Fibroblast of skin of left biceps (primary cell): ENCODE results near the gene DBF4B.

Source experiments
- DNase-seq, 2 experiments: peaks; one replicate each; pipeline ENCODE4 v3.0.0-alpha.2; 2013; ENCODE audit warnings: low read depth in 2 of 2

The DBF4B gene

DNA sequence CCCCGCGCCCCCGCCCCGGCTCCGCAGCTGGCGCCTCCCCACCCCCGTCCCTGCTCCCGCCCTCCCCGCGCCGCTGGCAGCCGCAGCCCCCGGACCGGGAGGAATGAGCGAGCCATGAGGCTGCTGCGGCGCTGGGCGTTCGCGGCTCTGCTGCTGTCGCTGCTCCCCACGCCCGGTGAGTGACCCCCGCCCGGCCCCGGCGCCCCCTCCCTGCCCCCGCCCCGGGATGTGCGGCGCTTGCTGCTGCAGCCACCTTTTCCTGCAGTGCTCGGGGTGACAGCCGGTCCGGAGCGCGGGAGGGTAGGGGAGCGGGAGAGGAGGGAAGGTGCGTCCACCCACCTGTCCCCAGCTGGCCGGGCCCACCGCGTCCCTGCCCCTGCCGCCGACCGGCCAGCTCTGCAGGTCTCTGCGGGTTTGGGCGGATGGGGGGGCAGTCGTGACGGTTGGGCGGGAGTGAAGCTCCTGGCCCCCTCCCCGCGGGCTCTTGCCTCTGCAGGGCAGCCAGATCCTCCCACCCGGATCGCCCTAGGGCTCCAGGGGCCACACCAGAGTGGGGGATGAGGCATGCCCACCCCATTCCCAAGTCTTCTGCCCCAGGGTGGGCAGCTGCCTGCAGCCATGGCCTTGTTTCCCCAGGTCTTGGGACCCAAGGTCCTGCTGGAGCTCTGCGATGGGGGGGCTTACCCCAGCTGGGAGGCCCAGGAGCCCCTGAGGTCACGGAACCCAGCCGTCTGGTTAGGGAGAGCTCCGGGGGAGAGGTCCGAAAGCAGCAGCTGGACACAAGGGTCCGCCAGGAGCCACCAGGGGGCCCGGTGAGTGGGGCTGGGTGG lies 50.8 kb downstream of the DBF4B start:
- DNase-seq: no peak

- DNase-seq: no peak
Observed at GRCh38 chr17:44759916-44760243, 51.4 kb downstream of the DBF4B start.

- DNase-seq: no peak
Observed at GRCh38 chr17:44760474-44761308, 52.2 kb downstream of the DBF4B start.

GRCh38 chr17:44761932-44762810 lies 53.7 kb downstream of the DBF4B start:
- DNase-seq: no peak

DNA sequence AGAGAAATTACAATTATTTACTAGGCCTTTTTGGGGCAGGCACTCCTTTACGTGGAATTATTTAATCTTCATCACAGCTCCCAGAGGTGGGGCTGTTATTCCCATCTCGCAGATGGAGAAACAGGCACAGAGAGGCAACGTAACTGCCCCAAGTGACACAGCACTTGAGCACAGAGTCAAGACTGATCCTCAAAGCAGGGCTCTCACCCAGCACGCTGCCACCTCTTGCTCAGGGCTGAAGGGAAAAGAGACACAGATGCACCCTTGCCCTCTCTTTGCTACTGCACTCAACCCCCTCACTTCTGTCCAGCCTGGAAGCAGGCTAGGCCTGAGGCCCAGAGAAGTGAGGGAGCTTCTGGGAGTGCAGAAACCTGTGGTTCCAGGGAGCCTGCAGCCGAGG lies 54.7 kb downstream of the DBF4B start:
- DNase-seq: no peak

GRCh38 chr17:44765965-44766364 lies 57.5 kb downstream of the DBF4B start:
- no peak for DNase-seq

DNA sequence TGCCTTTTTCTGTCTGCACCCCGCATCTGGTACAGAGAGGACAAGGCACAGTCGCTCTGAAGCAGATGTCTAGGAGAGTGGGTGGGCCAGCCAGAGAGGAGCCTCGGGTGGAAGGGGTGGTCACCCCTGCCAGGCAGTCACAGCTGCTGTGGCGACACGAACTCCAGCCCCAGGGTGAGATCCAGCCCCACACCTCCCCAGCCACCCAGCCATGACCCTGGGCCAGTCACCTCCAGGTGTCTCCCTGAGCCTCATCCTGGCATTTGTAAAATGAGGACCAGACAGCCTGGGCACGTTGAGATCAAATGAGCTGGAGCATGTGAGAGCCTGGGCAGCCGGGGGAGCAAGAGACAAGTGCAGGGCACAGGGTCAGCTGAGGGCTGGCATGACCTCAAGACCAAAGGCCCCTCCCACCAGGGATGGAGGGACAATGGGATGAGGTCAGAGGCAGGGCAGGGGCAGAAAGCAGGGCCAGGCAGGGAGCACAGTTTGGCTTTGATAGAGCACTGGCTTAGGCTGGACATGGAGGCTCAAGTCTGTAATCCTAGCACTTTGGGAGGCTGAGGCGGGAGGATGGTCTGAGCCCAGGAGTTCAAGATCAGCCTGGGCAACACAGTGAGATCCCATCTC lies 58.1 kb downstream of the DBF4B start:
- no peak for DNase-seq

DNA sequence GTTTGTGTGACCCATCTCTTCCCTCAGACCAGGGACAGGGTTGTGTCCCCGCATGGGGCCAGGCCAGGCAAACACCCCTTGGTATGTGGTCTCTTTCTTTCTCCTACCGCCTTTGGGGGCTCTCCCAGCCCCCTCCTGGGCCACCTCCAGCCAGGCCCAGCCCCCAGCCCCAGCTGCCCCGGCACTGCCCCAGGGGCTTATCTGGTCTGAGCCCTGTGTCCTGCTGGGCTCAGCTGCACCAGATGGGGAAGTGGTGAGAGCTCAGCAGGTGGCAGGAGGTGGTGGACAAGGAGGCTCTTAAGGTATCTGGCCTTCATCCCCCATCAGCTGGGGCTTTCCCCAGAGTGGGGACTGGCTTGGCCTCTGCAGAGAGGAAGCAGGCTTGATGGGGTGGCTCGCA lies 59.0 kb downstream of the DBF4B start:
- no peak for DNase-seq

GRCh38 chr17:44768505-44769142 lies 60.2 kb downstream of the DBF4B start:
- DNase-seq: no peak

GRCh38 chr17:44769230-44769629 lies 60.8 kb downstream of the DBF4B start:
- no peak for DNase-seq

DNA sequence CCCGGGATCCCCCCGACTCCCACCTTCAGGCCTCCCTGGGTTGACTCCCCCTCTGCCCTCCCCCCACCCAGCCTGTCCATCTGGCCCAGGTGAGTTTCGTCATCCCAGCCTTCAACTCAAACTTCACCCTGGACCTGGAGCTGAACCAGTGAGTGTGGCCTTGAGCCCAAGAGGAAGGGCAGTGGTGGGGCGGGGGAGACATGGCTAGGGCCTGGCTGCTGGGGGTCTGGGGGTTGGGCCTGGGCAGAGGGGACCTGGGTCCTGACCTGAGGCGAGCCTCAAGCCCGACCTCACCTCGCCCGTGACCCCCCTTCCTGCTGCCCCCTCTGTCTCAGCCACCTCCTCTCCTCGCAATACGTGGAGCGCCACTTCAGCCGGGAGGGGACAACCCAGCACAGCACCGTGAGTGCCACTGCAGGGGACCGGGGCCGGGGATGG lies 61.2 kb downstream of the DBF4B start:
- no peak for DNase-seq

DNA sequence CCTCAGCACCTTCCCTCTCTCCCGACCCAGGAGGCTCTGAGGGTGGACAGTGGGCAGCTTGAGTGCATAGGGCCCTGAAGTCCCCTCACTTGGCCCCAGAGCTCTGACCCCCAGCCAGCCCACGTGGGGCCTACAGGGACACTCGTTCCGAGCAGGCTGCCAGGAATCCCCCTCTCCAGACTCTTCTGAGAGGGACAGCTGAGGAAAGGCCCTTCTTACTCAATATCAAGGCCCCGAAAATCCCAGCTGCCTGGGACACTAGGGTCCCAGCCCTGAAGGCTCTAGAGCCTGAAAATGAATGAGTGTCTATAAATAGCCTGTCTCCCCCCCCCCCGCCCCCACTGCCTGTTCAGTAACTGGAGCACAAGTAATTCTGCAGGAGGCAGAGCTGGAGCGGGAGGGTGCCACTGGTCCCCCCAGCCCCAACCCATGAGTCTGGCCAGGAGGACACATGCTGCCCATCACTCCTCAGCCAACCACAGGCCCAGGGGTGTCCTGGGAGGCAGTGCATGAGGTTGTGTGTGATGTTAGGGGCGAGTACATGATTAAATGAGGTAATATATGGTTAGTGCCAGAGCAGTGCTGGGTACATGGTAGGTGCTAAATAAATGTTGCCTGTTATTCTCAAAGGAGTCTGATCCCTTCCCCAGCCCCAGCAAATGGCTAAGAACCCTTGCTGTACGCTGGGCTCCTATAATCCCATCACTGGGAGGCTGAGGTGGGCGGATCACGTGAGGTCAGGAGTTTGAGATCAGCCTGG lies 61.9 kb downstream of the DBF4B start:
- no peak for DNase-seq

DNA sequence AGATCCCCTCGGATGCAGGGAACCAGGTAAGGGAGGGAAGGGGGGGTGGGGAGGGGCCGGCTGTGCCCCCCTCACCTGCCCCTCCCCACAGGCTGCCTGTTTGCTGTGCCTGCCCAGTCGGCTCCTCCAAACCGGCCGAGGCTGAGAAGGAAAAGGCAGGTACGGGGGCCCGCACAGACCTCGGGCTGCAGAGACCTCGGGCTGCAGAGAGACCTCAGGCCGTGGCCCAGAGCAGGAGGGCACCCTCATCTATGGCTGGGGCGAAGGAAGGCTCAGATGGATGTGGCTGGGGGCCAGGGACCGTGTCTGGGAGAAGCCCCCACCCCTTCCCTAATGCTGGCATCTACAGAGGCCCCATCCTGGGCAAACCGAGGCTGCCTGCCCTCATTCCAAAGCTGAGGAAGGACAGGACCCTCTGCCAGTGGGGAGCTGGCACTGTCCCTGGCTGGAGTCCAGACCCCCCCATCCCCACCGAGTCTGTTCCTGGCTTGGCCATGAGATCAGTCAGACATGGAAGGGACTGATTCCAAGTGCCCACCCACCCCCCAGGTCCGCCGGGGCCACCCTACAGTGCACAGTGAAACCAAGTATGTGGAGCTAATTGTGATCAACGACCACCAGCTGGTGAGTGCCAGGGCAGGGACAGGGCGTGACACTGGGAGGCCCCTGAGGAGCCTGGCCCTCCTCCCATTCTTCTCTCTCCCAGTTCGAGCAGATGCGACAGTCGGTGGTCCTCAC lies 64.0 kb downstream of the DBF4B start:
- DNase-seq: no peak

GRCh38 chr17:44773140-44773539 lies 64.7 kb downstream of the DBF4B start:
- no peak for DNase-seq

GRCh38 chr17:44774271-44775135 lies 66.0 kb downstream of the DBF4B start:
- peak; percentile 31 to 35 for DNase-seq

DNA sequence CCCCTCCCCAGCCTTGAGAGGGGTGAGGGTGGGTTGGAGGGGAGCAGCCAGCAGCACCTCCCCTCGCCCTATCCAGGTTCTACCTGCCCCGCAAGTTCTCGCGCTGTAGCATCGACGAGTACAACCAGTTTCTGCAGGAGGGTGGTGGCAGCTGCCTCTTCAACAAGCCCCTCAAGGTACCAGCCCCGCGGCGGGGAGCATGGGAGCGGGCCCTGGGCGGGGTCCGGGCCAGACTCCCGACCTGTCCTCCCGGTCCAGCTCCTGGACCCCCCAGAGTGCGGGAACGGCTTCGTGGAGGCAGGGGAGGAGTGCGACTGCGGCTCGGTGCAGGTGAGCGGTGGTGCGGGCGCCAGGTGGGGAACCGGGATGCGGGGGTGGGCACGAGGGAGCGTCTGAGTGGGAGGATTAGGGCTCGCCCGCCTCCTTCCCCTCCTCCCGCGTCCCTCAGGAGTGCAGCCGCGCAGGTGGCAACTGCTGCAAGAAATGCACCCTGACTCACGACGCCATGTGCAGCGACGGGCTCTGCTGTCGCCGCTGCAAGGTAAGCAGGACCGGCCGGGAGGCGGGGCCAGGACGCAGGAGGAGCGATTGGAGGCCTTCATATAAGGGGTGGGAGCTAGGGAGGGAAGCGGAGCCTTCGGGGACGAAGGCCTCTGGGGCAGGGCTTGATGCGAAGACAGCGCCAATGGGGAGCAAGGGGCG lies 66.8 kb downstream of the DBF4B start:
- peak; percentile 89 to 91 for DNase-seq

GRCh38 chr17:44775838-44776621 lies 67.6 kb downstream of the DBF4B start:
- DNase-seq: no peak
